C4-2B (cell line): Measurements from ENCODE around the gene PRUNE2.

Experiments used
- CTCF ChIP-seq: fragments of 450-650 bp; conservative IDR thresholded peaks from 2 replicates; pipeline ENCODE4 v1.5.1; 2017; ENCODE audit warnings: mild to moderate bottlenecking
- ZFX ChIP-seq: fragments of 450-650 bp; IDR thresholded peaks from 2 replicates; pipeline ENCODE4 v1.6.1; 2017

- TF ChIP-seq CTCF (no peak), ZFX (no peak)
These were observed 331.8 kb downstream of the PRUNE2 start for GRCh38 chr9:76573905-76574760.
